ENCODE results near the gene FBXW8.

Gene FBXW8

GRCh38 chr12:117048585-117048904, 137.8 kb downstream of the FBXW8 start:
- Histone ChIP-seq H3K4me1 (ENCODE audit: low read length) (no peaks in the 10 kb centered on the region), H3K79me2 (ENCODE audit: low read length) (no peaks in the 10 kb centered on the region), H3K9ac (ENCODE audit: low read length) (no peak overlapping the region), H3K4me2 (ENCODE audit: low read depth, low read length) (no peak overlapping the region), H4K20me1 (ENCODE audit: insufficient read depth, low read length) (no peaks in the 10 kb centered on the region), H3K27ac (ENCODE audit: low read length) (no peak overlapping the region), H3K36me3 (replicated peaks; ENCODE audit: insufficient read depth, low read length) (no peaks in the 10 kb centered on the region), H2AFZ (ENCODE audit: low read length) (no peak overlapping the region), H3K4me3 (ENCODE audit: low read length) (no peak overlapping the region), H3K9me3 (replicated peaks; ENCODE audit: insufficient read depth, low read length) (no peaks in the 10 kb centered on the region), H3K9me2 (replicated peaks; ENCODE audit: insufficient read depth, low read length) (no peaks in the 10 kb centered on the region), H3K27me3 (replicated peaks; ENCODE audit: insufficient read depth, low read length) (no peaks in the 10 kb centered on the region), H3F3A (ENCODE audit: insufficient read depth, low read length) (no peaks in the 10 kb centered on the region)
- no peak for DNase-seq
- no peak for TF ChIP-seq EZH2phosphoT487 (IDR thresholded peaks at IDR 0.05; ENCODE audit: low read length)
- TF ChIP-seq, protein P1, sequence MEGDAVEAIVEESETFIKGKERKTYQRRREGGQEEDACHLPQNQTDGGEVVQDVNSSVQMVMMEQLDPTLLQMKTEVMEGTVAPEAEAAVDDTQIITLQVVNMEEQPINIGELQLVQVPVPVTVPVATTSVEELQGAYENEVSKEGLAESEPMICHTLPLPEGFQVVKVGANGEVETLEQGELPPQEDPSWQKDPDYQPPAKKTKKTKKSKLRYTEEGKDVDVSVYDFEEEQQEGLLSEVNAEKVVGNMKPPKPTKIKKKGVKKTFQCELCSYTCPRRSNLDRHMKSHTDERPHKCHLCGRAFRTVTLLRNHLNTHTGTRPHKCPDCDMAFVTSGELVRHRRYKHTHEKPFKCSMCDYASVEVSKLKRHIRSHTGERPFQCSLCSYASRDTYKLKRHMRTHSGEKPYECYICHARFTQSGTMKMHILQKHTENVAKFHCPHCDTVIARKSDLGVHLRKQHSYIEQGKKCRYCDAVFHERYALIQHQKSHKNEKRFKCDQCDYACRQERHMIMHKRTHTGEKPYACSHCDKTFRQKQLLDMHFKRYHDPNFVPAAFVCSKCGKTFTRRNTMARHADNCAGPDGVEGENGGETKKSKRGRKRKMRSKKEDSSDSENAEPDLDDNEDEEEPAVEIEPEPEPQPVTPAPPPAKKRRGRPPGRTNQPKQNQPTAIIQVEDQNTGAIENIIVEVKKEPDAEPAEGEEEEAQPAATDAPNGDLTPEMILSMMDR (IDR thresholded peaks at IDR 0.05; ENCODE audit: low read length), result no peak
- TF ChIP-seq EZH2 (optimal IDR thresholded peaks at IDR 0.05; ENCODE audit: low read depth, low read length), result no peak

- Histone ChIP-seq H3K9me2 (replicated peaks; ENCODE audit: insufficient read depth, low read length) (no peaks in the 10 kb centered on the region), H3K4me2 (ENCODE audit: low read depth, low read length) (no peak overlapping the region), H3K9me3 (replicated peaks; ENCODE audit: insufficient read depth, low read length) (no peaks in the 10 kb centered on the region), H3K27me3 (replicated peaks; ENCODE audit: insufficient read depth, low read length) (no peaks in the 10 kb centered on the region), H3K79me2 (ENCODE audit: low read length) (no peaks in the 10 kb centered on the region), H3K9ac (ENCODE audit: low read length) (no peak overlapping the region), H2AFZ (ENCODE audit: low read length) (no peak overlapping the region), H3K4me1 (ENCODE audit: low read length) (no peaks in the 10 kb centered on the region), H3K36me3 (replicated peaks; ENCODE audit: insufficient read depth, low read length) (no peaks in the 10 kb centered on the region), H3K4me3 (ENCODE audit: low read length) (no peak overlapping the region), H3F3A (ENCODE audit: insufficient read depth, low read length) (no peaks in the 10 kb centered on the region), H3K27ac (ENCODE audit: low read length) (no peak overlapping the region), H4K20me1 (ENCODE audit: insufficient read depth, low read length) (no peaks in the 10 kb centered on the region)
- DNase-seq, result no peak
- TF ChIP-seq, protein P1 (IDR thresholded peaks at IDR 0.05; ENCODE audit: low read length), result no peak
- TF ChIP-seq EZH2phosphoT487 (IDR thresholded peaks at IDR 0.05; ENCODE audit: low read length), result no peak
- TF ChIP-seq EZH2 (optimal IDR thresholded peaks at IDR 0.05; ENCODE audit: low read depth, low read length), result no peak
Measured at GRCh38 chr12:117049295-117049694, 138.5 kb downstream of the FBXW8 start.

DNA sequence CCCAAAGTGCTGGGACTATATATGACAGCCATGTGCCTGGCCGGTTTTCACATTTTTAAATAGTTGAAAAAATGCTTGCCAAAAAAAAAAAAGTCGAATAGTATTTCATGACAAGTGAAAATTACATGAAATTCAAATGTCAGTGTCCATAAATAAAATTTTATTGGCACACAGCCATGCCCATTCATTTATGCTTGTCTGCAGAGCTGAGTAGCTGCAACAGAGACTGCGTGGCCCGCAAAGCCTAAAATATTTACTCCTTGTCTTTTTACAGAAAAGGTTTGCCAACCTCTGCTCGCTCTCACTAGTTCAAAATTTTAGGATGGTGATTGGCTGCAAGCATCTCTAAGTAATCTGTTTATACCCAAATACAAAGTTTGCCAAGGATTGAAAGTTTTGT, 139.3 kb downstream of the FBXW8 start:
- Histone ChIP-seq H3K4me1 (ENCODE audit: low read length) (no peaks in the 10 kb centered on the region), H3K9ac (ENCODE audit: low read length) (no peak overlapping the region)

More for the DNA sequence above, 139.3 kb downstream of the FBXW8 start:
- no peaks in the 10 kb centered on the region for H4K20me1 ChIP-seq (ENCODE audit: insufficient read depth, low read length)
- H3K79me2 ChIP-seq (ENCODE audit: low read length), result no peaks in the 10 kb centered on the region
- H3K4me2 ChIP-seq (ENCODE audit: low read depth, low read length), result no peak overlapping the region
- no peak overlapping the region for H3K27ac ChIP-seq (ENCODE audit: low read length)
- no peaks in the 10 kb centered on the region for H3F3A ChIP-seq (ENCODE audit: insufficient read depth, low read length)
- no peaks in the 10 kb centered on the region for H3K36me3 ChIP-seq (replicated peaks; ENCODE audit: insufficient read depth, low read length)
- H3K27me3 ChIP-seq (replicated peaks; ENCODE audit: insufficient read depth, low read length), result no peaks in the 10 kb centered on the region
- H3K9me2 ChIP-seq (replicated peaks; ENCODE audit: insufficient read depth, low read length), result no peaks in the 10 kb centered on the region
- H3K4me3 ChIP-seq (ENCODE audit: low read length), result no peak overlapping the region
- no peak for DNase-seq
- H3K9me3 ChIP-seq (replicated peaks; ENCODE audit: insufficient read depth, low read length), result no peaks in the 10 kb centered on the region
- TF ChIP-seq EZH2phosphoT487 (IDR thresholded peaks at IDR 0.05; ENCODE audit: low read length), result no peak
- TF ChIP-seq, protein P1 (IDR thresholded peaks at IDR 0.05; ENCODE audit: low read length), result no peak
- no peak for TF ChIP-seq EZH2 (optimal IDR thresholded peaks at IDR 0.05; ENCODE audit: low read depth, low read length)
- H2AFZ ChIP-seq (ENCODE audit: low read length), result no peak overlapping the region

Data from MM.1S (cell line).